Right lobe of liver (tissue), 4 donors: ENCODE measurements around the gene GBE1.

Experiments
- CTCF ChIP-seq, 4 donors: fragments of 200-600 bp in 3 of 4; fragments of 450-650 bp in 1 of 4; IDR thresholded peaks; one replicate each; pipeline versions ENCODE4 v1.5.1 to v1.8.0; 2016 to 2022; ENCODE audit warnings: antibody characterized with exemption in 4 of 4, mild to moderate bottlenecking in 2 of 4
- POLR2A ChIP-seq: fragments of 450-650 bp; IDR thresholded peaks from one replicate; pipeline ENCODE4 v1.6.1; 2017; ENCODE audit warnings: antibody characterized with exemption, mild to moderate bottlenecking
- donor health status: DM: no; HTN: no; CAD: no.
- donor health status: DM: no; HTN: no; CAD: no.
- donor health status: DM: no; HTN: yes; CAD: no.

- TF ChIP-seq CTCF (IDR thresholded peaks at IDR 0.05), result no peak
- TF ChIP-seq POLR2A, result no peak
Measured at GRCh38 chr3:81753416-81754027, 7.9 kb downstream of the GBE1 start.
